ENCODE results near the gene NPTX1.

DNA sequence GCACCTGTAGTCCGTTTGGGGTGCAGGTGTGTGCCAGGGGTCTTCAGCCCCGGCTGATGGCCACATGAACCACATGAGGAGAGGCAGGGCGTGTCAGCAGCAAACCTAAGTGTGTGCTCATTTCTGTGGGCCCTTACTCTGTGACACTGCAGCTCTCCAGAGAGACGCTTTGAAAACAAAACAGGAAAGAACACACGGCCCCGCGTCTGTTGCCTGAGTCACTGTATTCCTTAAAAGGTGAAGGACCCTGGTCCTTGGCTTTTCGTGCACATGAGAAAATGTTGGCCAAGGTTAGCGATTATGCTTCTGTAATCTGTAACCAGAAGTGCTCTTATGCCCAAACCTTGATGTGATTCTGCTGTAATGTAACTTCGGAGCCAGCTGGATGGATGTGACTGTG lies 38.9 kb downstream of the NPTX1 start:
- TF ChIP-seq, protein P1, sequence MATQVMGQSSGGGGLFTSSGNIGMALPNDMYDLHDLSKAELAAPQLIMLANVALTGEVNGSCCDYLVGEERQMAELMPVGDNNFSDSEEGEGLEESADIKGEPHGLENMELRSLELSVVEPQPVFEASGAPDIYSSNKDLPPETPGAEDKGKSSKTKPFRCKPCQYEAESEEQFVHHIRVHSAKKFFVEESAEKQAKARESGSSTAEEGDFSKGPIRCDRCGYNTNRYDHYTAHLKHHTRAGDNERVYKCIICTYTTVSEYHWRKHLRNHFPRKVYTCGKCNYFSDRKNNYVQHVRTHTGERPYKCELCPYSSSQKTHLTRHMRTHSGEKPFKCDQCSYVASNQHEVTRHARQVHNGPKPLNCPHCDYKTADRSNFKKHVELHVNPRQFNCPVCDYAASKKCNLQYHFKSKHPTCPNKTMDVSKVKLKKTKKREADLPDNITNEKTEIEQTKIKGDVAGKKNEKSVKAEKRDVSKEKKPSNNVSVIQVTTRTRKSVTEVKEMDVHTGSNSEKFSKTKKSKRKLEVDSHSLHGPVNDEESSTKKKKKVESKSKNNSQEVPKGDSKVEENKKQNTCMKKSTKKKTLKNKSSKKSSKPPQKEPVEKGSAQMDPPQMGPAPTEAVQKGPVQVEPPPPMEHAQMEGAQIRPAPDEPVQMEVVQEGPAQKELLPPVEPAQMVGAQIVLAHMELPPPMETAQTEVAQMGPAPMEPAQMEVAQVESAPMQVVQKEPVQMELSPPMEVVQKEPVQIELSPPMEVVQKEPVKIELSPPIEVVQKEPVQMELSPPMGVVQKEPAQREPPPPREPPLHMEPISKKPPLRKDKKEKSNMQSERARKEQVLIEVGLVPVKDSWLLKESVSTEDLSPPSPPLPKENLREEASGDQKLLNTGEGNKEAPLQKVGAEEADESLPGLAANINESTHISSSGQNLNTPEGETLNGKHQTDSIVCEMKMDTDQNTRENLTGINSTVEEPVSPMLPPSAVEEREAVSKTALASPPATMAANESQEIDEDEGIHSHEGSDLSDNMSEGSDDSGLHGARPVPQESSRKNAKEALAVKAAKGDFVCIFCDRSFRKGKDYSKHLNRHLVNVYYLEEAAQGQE (IDR thresholded peaks at IDR 0.05) = no peak
- TF ChIP-seq ZSCAN20 (CRISPR knock-in tag; IDR thresholded peaks at IDR 0.05) (no peak), PHF8 (IDR thresholded peaks at IDR 0.05; ENCODE audit: borderline replicate concordance, low read depth) (no peak), MAZ (IDR thresholded peaks at IDR 0.05; ENCODE audit: borderline replicate concordance, low read depth, low read length) (no peak), CEBPB (IDR thresholded peaks at IDR 0.05) (no peak), EP300 (IDR thresholded peaks at IDR 0.05) (no peak), ESRRA (IDR thresholded peaks at IDR 0.05; ENCODE audit: borderline replicate concordance, low read length) (no peak), KDM5A (IDR thresholded peaks at IDR 0.05) (no peak), SREBF2 (IDR thresholded peaks at IDR 0.05) (no peak), POLR2A (IDR thresholded peaks at IDR 0.05; ENCODE audit: low read length) (no peak)
- TF ChIP-seq, protein P2, sequence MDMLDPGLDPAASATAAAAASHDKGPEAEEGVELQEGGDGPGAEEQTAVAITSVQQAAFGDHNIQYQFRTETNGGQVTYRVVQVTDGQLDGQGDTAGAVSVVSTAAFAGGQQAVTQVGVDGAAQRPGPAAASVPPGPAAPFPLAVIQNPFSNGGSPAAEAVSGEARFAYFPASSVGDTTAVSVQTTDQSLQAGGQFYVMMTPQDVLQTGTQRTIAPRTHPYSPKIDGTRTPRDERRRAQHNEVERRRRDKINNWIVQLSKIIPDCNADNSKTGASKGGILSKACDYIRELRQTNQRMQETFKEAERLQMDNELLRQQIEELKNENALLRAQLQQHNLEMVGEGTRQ (IDR thresholded peaks at IDR 0.05) = no peak
- TF ChIP-seq, protein P3, sequence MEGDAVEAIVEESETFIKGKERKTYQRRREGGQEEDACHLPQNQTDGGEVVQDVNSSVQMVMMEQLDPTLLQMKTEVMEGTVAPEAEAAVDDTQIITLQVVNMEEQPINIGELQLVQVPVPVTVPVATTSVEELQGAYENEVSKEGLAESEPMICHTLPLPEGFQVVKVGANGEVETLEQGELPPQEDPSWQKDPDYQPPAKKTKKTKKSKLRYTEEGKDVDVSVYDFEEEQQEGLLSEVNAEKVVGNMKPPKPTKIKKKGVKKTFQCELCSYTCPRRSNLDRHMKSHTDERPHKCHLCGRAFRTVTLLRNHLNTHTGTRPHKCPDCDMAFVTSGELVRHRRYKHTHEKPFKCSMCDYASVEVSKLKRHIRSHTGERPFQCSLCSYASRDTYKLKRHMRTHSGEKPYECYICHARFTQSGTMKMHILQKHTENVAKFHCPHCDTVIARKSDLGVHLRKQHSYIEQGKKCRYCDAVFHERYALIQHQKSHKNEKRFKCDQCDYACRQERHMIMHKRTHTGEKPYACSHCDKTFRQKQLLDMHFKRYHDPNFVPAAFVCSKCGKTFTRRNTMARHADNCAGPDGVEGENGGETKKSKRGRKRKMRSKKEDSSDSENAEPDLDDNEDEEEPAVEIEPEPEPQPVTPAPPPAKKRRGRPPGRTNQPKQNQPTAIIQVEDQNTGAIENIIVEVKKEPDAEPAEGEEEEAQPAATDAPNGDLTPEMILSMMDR (IDR thresholded peaks at IDR 0.05) = no peak
